ENCODE results near the gene NPIPB2. TPM values are rescaled to one million over a fixed set of nuclear protein-coding genes. Genes with fewer than 3 reads are reported as not detected.
A peak's percentile ranks its signal among the peaks of the same experiment; 100 is the strongest.

The NPIPB2 gene
- total and polyA plus RNA-seq, 2 of the 13 experiments (the other 11 are each of a cell fraction or from before 2014, with no cell fraction given) = 1.8 to 4.1 TPM

GRCh38 chr16:11972128-11972527 is 30.3 kb upstream of the NPIPB2 start (continued):
- TF ChIP-seq, protein P1, sequence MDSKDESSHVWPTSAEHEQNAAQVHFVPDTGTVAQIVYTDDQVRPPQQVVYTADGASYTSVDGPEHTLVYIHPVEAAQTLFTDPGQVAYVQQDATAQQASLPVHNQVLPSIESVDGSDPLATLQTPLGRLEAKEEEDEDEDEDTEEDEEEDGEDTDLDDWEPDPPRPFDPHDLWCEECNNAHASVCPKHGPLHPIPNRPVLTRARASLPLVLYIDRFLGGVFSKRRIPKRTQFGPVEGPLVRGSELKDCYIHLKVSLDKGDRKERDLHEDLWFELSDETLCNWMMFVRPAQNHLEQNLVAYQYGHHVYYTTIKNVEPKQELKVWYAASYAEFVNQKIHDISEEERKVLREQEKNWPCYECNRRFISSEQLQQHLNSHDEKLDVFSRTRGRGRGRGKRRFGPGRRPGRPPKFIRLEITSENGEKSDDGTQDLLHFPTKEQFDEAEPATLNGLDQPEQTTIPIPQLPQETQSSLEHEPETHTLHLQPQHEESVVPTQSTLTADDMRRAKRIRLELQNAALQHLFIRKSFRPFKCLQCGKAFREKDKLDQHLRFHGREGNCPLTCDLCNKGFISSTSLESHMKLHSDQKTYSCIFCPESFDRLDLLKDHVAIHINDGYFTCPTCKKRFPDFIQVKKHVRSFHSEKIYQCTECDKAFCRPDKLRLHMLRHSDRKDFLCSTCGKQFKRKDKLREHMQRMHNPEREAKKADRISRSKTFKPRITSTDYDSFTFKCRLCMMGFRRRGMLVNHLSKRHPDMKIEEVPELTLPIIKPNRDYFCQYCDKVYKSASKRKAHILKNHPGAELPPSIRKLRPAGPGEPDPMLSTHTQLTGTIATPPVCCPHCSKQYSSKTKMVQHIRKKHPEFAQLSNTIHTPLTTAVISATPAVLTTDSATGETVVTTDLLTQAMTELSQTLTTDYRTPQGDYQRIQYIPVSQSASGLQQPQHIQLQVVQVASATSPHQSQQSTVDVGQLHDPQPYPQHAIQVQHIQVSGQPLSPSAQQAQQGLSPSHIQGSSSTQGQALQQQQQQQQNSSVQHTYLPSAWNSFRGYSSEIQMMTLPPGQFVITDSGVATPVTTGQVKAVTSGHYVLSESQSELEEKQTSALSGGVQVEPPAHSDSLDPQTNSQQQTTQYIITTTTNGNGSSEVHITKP (CRISPR knock-in tag; IDR thresholded peaks at IDR 0.05; ENCODE audit: low read depth) = no peak
- TF ChIP-seq RELA (CRISPR knock-in tag; IDR thresholded peaks at IDR 0.05) = no peak
- no peak for TF ChIP-seq ZNF615 (CRISPR knock-in tag; IDR thresholded peaks at IDR 0.05; ENCODE audit: borderline replicate concordance)
- TF ChIP-seq MXI1 (IDR thresholded peaks at IDR 0.05; ENCODE audit: borderline replicate concordance, low read depth, low read length) = no peak
- no peak for TF ChIP-seq SRSF1 (optimal IDR thresholded peaks at IDR 0.05; ENCODE audit: low read depth, low read length)
- TF ChIP-seq SMC3 (IDR thresholded peaks at IDR 0.05; ENCODE audit: low read length) = peak; percentile 94
- TF ChIP-seq CAMTA2 (CRISPR knock-in tag; IDR thresholded peaks at IDR 0.05; ENCODE audit: borderline replicate concordance) = no peak
- TF ChIP-seq ZNF337 (CRISPR knock-in tag; IDR thresholded peaks at IDR 0.05; ENCODE audit: borderline replicate concordance, low read depth) = no peak
- TF ChIP-seq, protein P2, sequence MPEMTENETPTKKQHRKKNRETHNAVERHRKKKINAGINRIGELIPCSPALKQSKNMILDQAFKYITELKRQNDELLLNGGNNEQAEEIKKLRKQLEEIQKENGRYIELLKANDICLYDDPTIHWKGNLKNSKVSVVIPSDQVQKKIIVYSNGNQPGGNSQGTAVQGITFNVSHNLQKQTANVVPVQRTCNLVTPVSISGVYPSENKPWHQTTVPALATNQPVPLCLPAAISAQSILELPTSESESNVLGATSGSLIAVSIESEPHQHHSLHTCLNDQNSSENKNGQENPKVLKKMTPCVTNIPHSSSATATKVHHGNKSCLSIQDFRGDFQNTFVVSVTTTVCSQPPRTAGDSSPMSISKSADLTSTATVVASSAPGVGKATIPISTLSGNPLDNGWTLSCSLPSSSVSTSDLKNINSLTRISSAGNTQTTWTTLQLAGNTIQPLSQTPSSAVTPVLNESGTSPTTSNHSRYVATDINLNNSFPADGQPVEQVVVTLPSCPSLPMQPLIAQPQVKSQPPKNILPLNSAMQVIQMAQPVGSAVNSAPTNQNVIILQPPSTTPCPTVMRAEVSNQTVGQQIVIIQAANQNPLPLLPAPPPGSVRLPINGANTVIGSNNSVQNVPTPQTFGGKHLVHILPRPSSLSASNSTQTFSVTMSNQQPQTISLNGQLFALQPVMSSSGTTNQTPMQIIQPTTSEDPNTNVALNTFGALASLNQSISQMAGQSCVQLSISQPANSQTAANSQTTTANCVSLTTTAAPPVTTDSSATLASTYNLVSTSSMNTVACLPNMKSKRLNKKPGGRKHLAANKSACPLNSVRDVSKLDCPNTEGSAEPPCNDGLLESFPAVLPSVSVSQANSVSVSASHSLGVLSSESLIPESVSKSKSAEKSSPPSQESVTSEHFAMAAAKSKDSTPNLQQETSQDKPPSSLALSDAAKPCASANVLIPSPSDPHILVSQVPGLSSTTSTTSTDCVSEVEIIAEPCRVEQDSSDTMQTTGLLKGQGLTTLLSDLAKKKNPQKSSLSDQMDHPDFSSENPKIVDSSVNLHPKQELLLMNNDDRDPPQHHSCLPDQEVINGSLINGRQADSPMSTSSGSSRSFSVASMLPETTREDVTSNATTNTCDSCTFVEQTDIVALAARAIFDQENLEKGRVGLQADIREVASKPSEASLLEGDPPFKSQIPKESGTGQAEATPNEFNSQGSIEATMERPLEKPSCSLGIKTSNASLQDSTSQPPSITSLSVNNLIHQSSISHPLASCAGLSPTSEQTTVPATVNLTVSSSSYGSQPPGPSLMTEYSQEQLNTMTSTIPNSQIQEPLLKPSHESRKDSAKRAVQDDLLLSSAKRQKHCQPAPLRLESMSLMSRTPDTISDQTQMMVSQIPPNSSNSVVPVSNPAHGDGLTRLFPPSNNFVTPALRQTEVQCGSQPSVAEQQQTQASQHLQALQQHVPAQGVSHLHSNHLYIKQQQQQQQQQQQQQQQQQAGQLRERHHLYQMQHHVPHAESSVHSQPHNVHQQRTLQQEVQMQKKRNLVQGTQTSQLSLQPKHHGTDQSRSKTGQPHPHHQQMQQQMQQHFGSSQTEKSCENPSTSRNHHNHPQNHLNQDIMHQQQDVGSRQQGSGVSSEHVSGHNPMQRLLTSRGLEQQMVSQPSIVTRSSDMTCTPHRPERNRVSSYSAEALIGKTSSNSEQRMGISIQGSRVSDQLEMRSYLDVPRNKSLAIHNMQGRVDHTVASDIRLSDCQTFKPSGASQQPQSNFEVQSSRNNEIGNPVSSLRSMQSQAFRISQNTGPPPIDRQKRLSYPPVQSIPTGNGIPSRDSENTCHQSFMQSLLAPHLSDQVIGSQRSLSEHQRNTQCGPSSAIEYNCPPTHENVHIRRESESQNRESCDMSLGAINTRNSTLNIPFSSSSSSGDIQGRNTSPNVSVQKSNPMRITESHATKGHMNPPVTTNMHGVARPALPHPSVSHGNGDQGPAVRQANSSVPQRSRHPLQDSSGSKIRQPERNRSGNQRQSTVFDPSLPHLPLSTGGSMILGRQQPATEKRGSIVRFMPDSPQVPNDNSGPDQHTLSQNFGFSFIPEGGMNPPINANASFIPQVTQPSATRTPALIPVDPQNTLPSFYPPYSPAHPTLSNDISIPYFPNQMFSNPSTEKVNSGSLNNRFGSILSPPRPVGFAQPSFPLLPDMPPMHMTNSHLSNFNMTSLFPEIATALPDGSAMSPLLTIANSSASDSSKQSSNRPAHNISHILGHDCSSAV (CRISPR knock-in tag; IDR thresholded peaks at IDR 0.05; ENCODE audit: borderline replicate concordance) = no peak
- no peak for TF ChIP-seq PRMT3 (CRISPR knock-in tag; IDR thresholded peaks at IDR 0.05; ENCODE audit: borderline replicate concordance, low read depth)
- TF ChIP-seq HNF4G (IDR thresholded peaks at IDR 0.05; ENCODE audit: borderline replicate concordance, low read depth, low read length) = no peak
- no peak for TF ChIP-seq HNF4G (CRISPR knock-in tag; IDR thresholded peaks at IDR 0.05; ENCODE audit: borderline replicate concordance, low read depth)
- no peak for TF ChIP-seq ZBTB21 (CRISPR knock-in tag; IDR thresholded peaks at IDR 0.05)
- TF ChIP-seq, protein P3, sequence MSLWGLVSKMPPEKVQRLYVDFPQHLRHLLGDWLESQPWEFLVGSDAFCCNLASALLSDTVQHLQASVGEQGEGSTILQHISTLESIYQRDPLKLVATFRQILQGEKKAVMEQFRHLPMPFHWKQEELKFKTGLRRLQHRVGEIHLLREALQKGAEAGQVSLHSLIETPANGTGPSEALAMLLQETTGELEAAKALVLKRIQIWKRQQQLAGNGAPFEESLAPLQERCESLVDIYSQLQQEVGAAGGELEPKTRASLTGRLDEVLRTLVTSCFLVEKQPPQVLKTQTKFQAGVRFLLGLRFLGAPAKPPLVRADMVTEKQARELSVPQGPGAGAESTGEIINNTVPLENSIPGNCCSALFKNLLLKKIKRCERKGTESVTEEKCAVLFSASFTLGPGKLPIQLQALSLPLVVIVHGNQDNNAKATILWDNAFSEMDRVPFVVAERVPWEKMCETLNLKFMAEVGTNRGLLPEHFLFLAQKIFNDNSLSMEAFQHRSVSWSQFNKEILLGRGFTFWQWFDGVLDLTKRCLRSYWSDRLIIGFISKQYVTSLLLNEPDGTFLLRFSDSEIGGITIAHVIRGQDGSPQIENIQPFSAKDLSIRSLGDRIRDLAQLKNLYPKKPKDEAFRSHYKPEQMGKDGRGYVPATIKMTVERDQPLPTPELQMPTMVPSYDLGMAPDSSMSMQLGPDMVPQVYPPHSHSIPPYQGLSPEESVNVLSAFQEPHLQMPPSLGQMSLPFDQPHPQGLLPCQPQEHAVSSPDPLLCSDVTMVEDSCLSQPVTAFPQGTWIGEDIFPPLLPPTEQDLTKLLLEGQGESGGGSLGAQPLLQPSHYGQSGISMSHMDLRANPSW (CRISPR knock-in tag; IDR thresholded peaks at IDR 0.05; ENCODE audit: borderline replicate concordance) = no peak
- no peak for TF ChIP-seq KLF15 (CRISPR knock-in tag; IDR thresholded peaks at IDR 0.05; ENCODE audit: borderline replicate concordance)
